Mesenchymal stem cell (in vitro differentiated cells and primary cell): ENCODE data around the gene SLC20A1.

Source experiments
- DNase-seq: peaks from one replicate; pipeline ENCODE4 v3.0.0-alpha.2; 2013
- H2AFZ ChIP-seq: one replicate; pipeline ENCODE4 v1.6.1; 2013; ENCODE audit warnings: low read depth, mild to moderate bottlenecking, control low read depth, inconsistent platforms, low read length, moderate library complexity
- H2AK5ac ChIP-seq: 2 replicates; pipeline ENCODE4 v1.6.1; 2013; ENCODE audit warnings: low read length, moderate library complexity, mild to moderate bottlenecking, inconsistent platforms; ENCODE audit not compliant: severe bottlenecking
- H2BK120ac ChIP-seq: one replicate; pipeline ENCODE4 v1.6.1; 2013; ENCODE audit warnings: low read depth, mild to moderate bottlenecking, inconsistent platforms, low read length, moderate library complexity
- H2BK12ac ChIP-seq, 2 experiments: one replicate each; pipeline ENCODE4 v1.6.1; 2013; ENCODE audit warnings: inconsistent platforms in 2 of 2, low read length in 2 of 2, mild to moderate bottlenecking in 2 of 2, moderate library complexity in 2 of 2, control low read depth in 1 of 2
- H2BK15ac ChIP-seq: one replicate; pipeline ENCODE4 v1.6.1; 2013; ENCODE audit warnings: mild to moderate bottlenecking, low read depth, inconsistent platforms; ENCODE audit not compliant: poor library complexity, severe bottlenecking
- H2BK5ac ChIP-seq: 2 replicates; pipeline ENCODE4 v1.6.1; 2013; ENCODE audit warnings: low read depth, mild to moderate bottlenecking, low read length, control low read depth, inconsistent platforms; ENCODE audit not compliant: poor library complexity, severe bottlenecking
- H3K14ac ChIP-seq, 2 experiments: one replicate each; pipeline ENCODE4 v1.6.1; 2013; ENCODE audit warnings: inconsistent platforms in 2 of 2, low read length in 2 of 2, control low read depth in 1 of 2, mild to moderate bottlenecking in 1 of 2, moderate library complexity in 1 of 2
- H3K18ac ChIP-seq, 2 experiments: one replicate each; pipeline ENCODE4 v1.6.1; 2013; ENCODE audit warnings: inconsistent platforms in 2 of 2, low read length in 2 of 2, control low read depth in 1 of 2, low read depth in 1 of 2, mild to moderate bottlenecking in 1 of 2
- H3K23ac ChIP-seq, 2 experiments: one replicate each; pipeline ENCODE4 v1.6.1; 2013; ENCODE audit warnings: inconsistent platforms in 2 of 2, low read length in 2 of 2, mild to moderate bottlenecking in 2 of 2, moderate library complexity in 2 of 2, control low read depth in 1 of 2
- H3K27ac ChIP-seq: 2 replicates; pipeline ENCODE4 v1.5.1; 2013; ENCODE audit warnings: mild to moderate bottlenecking, moderate library complexity, low read length, control low read depth, inconsistent platforms; ENCODE audit not compliant: poor library complexity, severe bottlenecking
- H3K27me3 ChIP-seq, 2 experiments: 2 replicates each; pipeline versions ENCODE4 v1.6.1 to v1.7.0; 2013; ENCODE audit warnings: low read length in 2 of 2, mild to moderate bottlenecking in 2 of 2, moderate library complexity in 2 of 2, control low read depth in 1 of 2, inconsistent platforms in 1 of 2; ENCODE audit not compliant: control insufficient read depth in 1 of 2, insufficient read depth in 1 of 2
- H3K36me3 ChIP-seq, 2 experiments: 2 replicates each; pipeline versions ENCODE4 v1.6.1 to v1.7.0; 2013; ENCODE audit warnings: low read length in 2 of 2, control low read depth in 1 of 2, inconsistent platforms in 1 of 2, low read depth in 1 of 2, mild to moderate bottlenecking in 1 of 2; ENCODE audit not compliant: insufficient read depth in 2 of 2, control insufficient read depth in 1 of 2
- H3K4ac ChIP-seq, 2 experiments: one replicate each; pipeline ENCODE4 v1.6.1; 2013; ENCODE audit warnings: inconsistent platforms in 2 of 2, low read length in 2 of 2, mild to moderate bottlenecking in 2 of 2, moderate library complexity in 2 of 2, control low read depth in 1 of 2, low read depth in 1 of 2
- H3K4me1 ChIP-seq: 2 replicates; pipeline ENCODE4 v1.6.1; 2013; ENCODE audit warnings: low read depth, low read length, control low read depth; ENCODE audit not compliant: control insufficient read depth, insufficient read depth
- H3K4me2 ChIP-seq: 2 replicates; pipeline ENCODE4 v1.6.1; 2013; ENCODE audit warnings: low read length, mild to moderate bottlenecking, inconsistent platforms; ENCODE audit not compliant: poor library complexity, severe bottlenecking
- H3K4me3 ChIP-seq, 2 experiments: 2 replicates each; pipeline versions ENCODE4 v1.5.1 to v1.7.0; 2013; ENCODE audit warnings: low read length in 2 of 2, mild to moderate bottlenecking in 2 of 2, control low read depth in 1 of 2, low read depth in 1 of 2; ENCODE audit not compliant: insufficient read depth in 1 of 2
- H3K79me1 ChIP-seq: replicated peaks from 2 replicates; pipeline ENCODE4 v1.6.1; 2013; ENCODE audit warnings: mild to moderate bottlenecking, control low read depth, low read length, inconsistent platforms; ENCODE audit not compliant: poor library complexity, severe bottlenecking
- H3K9ac ChIP-seq: 2 replicates; pipeline ENCODE4 v1.7.0; 2013; ENCODE audit warnings: mild to moderate bottlenecking, low read length, moderate library complexity
- H3K9me3 ChIP-seq: 2 replicates; pipeline ENCODE4 v1.7.0; 2013; ENCODE audit warnings: mild to moderate bottlenecking, low read length; ENCODE audit not compliant: control insufficient read depth
- H4K8ac ChIP-seq: one replicate; pipeline ENCODE4 v1.6.1; 2013; ENCODE audit warnings: inconsistent platforms, mild to moderate bottlenecking, low read length, moderate library complexity
- H4K91ac ChIP-seq: one replicate; pipeline ENCODE4 v1.6.1; 2013; ENCODE audit warnings: mild to moderate bottlenecking, low read length, inconsistent platforms
- WGBS: methylation state at CpG from one replicate; pipeline ENCODE4 v1.1.7; 2013; ENCODE audit warnings: mixed read lengths; 5-methylcytosine and 5-hydroxymethylcytosine counted together

The SLC20A1 gene

DNA sequence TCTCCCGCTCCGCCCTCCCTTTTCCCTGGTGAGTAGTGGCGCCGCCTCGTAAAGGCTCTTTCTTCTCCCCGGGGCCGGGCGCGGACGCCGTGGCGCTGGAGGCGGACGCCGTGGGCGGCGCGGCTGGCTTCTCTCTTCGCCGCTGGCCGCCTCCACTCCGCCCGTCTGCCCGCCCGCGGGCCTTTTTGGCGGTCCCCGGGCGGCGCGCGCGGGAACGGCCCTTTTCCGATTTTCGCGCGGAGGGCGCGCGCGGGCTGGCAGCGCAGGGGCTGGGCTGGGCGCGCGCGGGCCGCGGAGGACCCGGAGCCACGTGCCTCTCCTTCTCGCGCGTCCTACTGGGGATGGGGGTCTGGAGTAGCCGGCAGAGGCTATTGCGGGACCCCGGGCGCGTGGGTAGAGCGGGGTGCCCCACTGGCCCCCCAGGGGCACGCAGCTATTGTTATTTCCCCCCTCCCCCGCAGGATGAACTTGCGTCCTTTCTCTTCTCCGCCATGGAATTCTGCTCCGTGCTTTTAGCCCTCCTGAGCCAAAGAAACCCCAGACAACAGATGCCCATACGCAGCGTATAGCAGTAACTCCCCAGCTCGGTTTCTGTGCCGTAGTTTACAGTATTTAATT lies 472 bp downstream of the SLC20A1 start:
- Histone ChIP-seq H4K91ac (peak overlapping the region; percentile 64), H3K4me2 (peak overlapping the region; percentile 32), H3K4me1 (peaks cover 9% of the 10 kb centered on the region), H3K23ac (peak overlapping the region in 1 of 2 experiments; percentile 75), H2AK5ac (no peak overlapping the region), H2BK12ac (peak overlapping the region in 1 of 2 experiments; percentile 80), H3K4me3 (peak overlapping the region; percentile 86 to 90), H3K9me3 (no peaks in the 10 kb centered on the region), H3K36me3 (peaks cover 4 to 46% of the 10 kb centered on the region in 2 experiments), H3K27ac (peak overlapping the region; percentile 36), H2BK5ac (peak overlapping the region; percentile 88), H3K4ac (peak overlapping the region; percentile 77 to 95), H4K8ac (peak overlapping the region; percentile 66), H3K18ac (peak overlapping the region; percentile 95), H2BK120ac (peak overlapping the region; percentile 74), H3K27me3 (no peaks in the 10 kb centered on the region), H2BK15ac (peak overlapping the region; percentile 88), H3K79me1 (peaks cover 4% of the 10 kb centered on the region), H2AFZ (no peak overlapping the region), H3K14ac (peak overlapping the region in 1 of 2 experiments; percentile 93), H3K9ac (peak overlapping the region; percentile 95)
- WGBS, result under 1% methylated on average over 31 of the region's 69 CpGs
- no peak for DNase-seq

DNA sequence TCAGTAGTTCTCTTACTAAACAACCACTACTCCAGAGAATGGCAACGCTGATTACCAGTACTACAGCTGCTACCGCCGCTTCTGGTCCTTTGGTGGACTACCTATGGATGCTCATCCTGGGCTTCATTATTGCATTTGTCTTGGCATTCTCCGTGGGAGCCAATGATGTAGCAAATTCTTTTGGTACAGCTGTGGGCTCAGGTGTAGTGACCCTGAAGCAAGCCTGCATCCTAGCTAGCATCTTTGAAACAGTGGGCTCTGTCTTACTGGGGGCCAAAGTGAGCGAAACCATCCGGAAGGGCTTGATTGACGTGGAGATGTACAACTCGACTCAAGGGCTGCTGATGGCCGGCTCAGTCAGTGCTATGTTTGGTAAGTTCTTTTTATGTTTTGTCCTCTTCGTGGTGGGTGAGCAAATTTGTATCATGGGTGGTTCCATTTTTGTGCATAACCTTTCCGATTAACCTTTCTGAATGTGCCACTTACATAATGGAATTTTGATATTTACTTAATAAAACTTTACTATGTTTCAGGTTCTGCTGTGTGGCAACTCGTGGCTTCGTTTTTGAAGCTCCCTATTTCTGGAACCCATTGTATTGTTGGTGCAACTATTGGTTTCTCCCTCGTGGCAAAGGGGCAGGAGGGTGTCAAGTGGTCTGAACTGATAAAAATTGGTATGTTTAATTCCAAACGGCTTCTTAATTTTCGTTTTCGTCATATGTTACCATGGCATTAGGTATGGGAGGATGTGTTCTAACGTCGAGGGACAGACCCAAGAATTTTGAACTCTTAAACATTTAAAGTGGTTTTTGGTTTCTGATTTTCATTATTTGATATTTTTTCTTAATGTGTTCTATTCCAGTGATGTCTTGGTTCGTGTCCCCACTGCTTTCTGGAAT lies 1.3 kb downstream of the SLC20A1 start:
- H3K36me3 ChIP-seq, result peaks cover 8 to 54% of the 10 kb centered on the region in 2 experiments
- peaks cover 6% of the 10 kb centered on the region for H3K4me1 ChIP-seq
- no peak overlapping the region for H2AFZ ChIP-seq
- no peak overlapping the region for H3K27ac ChIP-seq
- no peak overlapping the region for H2AK5ac ChIP-seq
- H3K9ac ChIP-seq, result peak overlapping the region; percentile 95
- no peak overlapping the region for H2BK5ac ChIP-seq
- 35% methylated on average over 19 of the region's 20 CpGs for WGBS
- H4K91ac ChIP-seq, result peak overlapping the region; percentile 5
- no peak overlapping the region for H4K8ac ChIP-seq
- peaks cover 4% of the 10 kb centered on the region for H3K79me1 ChIP-seq
- H2BK15ac ChIP-seq, result no peak overlapping the region
- H2BK12ac ChIP-seq, result no peak overlapping the region
- no peaks in the 10 kb centered on the region for H3K9me3 ChIP-seq
- H3K23ac ChIP-seq, result peak overlapping the region in 1 of 2 experiments; percentile 14
- peak overlapping the region; percentile 58 to 90 for H3K4me3 ChIP-seq
- peak overlapping the region in 1 of 2 experiments; percentile 42 for H3K4ac ChIP-seq
- H3K4me2 ChIP-seq, result peak overlapping the region; percentile 68
- no peak overlapping the region for H3K14ac ChIP-seq
- no peaks in the 10 kb centered on the region for H3K27me3 ChIP-seq
- H3K18ac ChIP-seq, result peak overlapping the region in 1 of 2 experiments; percentile 55
- peak; percentile 36 for DNase-seq
- no peak overlapping the region for H2BK120ac ChIP-seq

DNA sequence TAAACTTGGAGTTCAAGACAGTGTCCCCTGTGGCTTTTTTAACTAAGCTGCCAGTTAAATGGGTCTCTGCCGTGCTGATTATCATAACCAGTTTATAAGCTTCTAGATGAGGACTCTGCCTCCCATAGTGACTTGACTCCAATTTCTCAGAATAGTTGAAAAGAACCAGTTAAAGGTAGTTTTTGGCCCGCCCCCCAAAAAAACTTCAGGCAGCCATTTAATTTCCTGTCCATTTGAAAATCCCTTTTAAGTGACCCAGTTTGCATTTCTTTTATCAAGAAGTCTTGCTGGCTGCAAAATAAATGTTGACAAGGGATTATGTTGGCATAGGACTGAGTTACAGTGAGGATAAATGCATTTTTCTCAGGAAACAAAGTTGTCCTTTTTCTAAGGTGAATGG lies 2.3 kb downstream of the SLC20A1 start:
- Histone ChIP-seq H3K36me3 (peaks cover 8 to 64% of the 10 kb centered on the region in 2 experiments), H2BK15ac (no peak overlapping the region), H2BK5ac (no peak overlapping the region), H2BK12ac (no peak overlapping the region), H3K4ac (no peak overlapping the region), H3K4me2 (peak overlapping the region; percentile 13), H3K18ac (no peak overlapping the region), H4K91ac (no peak overlapping the region), H2AFZ (no peak overlapping the region), H2AK5ac (no peak overlapping the region), H3K9ac (peak overlapping the region; percentile 95), H3K79me1 (peaks cover 4% of the 10 kb centered on the region), H3K14ac (no peak overlapping the region), H3K27me3 (no peaks in the 10 kb centered on the region), H3K4me3 (peak overlapping the region in 1 of 2 experiments; percentile 90), H3K4me1 (peaks cover 5% of the 10 kb centered on the region), H2BK120ac (no peak overlapping the region), H4K8ac (no peak overlapping the region), H3K9me3 (no peaks in the 10 kb centered on the region), H3K27ac (no peak overlapping the region), H3K23ac (no peak overlapping the region)
- 72% methylated on average over 2 of the region's 2 CpGs for WGBS
- no peak for DNase-seq

DNA sequence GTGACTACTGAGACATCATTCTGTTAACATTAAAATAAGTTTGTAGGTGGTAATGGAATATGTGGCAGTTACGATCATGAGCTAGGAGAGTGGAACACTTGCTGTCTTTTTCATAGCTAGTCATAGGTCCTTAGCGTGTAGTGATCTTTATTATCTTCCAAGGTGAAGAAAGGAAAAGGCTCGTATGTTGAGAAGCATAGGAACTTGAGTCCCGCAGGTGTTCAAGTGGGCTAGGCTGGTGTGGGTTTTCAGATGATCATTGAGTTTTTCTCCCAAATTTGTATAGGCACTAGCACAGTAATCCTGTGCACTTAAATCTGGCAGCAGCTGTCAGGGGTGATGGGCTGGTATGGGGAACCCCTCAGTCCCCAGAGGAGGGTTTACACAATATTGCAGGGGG lies 10.9 kb downstream of the SLC20A1 start:
- Histone ChIP-seq H3K4me2 (no peak overlapping the region), H3K9me3 (no peaks in the 10 kb centered on the region), H3K27me3 (no peaks in the 10 kb centered on the region), H3K27ac (no peak overlapping the region), H3K36me3 (peaks cover 32 to 95% of the 10 kb centered on the region in 2 experiments), H2AFZ (no peak overlapping the region), H3K4me3 (no peak overlapping the region), H3K9ac (peak overlapping the region; percentile 46), H4K8ac (no peak overlapping the region), H3K79me1 (peaks cover 11% of the 10 kb centered on the region), H3K4me1 (peaks cover 6% of the 10 kb centered on the region), H4K91ac (no peak overlapping the region), H3K14ac (no peak overlapping the region), H3K18ac (no peak overlapping the region), H2AK5ac (no peak overlapping the region), H2BK120ac (no peak overlapping the region), H2BK5ac (no peak overlapping the region), H3K23ac (no peak overlapping the region), H2BK12ac (no peak overlapping the region), H3K4ac (no peak overlapping the region), H2BK15ac (no peak overlapping the region)
- no peak for DNase-seq
- WGBS, result 95% methylated on average over 4 of the region's 4 CpGs
